Measurements from ENCODE around the gene TBC1D1. TPM values are rescaled to one million over a fixed set of nuclear protein-coding genes. Genes with fewer than 3 reads are reported as not detected.

The TBC1D1 gene
- total RNA-seq, 1 experiment from 2014 or later: 42.6 TPM

GRCh38 chr4:38049545-38050170, 158.8 kb downstream of the TBC1D1 start:
- intact Hi-C loops (cut with micrococcal nuclease; ENCODE audit: unreplicated experiment): no loop called here
- H3K4me1 ChIP-seq (ENCODE audit: insufficient read depth, low read length, poor library complexity, severe bottlenecking): peaks cover 7% of the 10 kb centered on the region
- no peak for DNase-seq (ENCODE audit: low spot score)
- no peak for TF ChIP-seq EZH2 (IDR thresholded peaks at IDR 0.05; ENCODE audit: borderline replicate concordance, low read depth, low read length, poor library complexity, severe bottlenecking)
- TF ChIP-seq, protein P1, sequence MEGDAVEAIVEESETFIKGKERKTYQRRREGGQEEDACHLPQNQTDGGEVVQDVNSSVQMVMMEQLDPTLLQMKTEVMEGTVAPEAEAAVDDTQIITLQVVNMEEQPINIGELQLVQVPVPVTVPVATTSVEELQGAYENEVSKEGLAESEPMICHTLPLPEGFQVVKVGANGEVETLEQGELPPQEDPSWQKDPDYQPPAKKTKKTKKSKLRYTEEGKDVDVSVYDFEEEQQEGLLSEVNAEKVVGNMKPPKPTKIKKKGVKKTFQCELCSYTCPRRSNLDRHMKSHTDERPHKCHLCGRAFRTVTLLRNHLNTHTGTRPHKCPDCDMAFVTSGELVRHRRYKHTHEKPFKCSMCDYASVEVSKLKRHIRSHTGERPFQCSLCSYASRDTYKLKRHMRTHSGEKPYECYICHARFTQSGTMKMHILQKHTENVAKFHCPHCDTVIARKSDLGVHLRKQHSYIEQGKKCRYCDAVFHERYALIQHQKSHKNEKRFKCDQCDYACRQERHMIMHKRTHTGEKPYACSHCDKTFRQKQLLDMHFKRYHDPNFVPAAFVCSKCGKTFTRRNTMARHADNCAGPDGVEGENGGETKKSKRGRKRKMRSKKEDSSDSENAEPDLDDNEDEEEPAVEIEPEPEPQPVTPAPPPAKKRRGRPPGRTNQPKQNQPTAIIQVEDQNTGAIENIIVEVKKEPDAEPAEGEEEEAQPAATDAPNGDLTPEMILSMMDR (conservative IDR thresholded peaks at IDR 0.05; ENCODE audit: low read depth, low read length): no peak
- no peaks in the 10 kb centered on the region for H3K27me3 ChIP-seq (replicated peaks; ENCODE audit: insufficient read depth, low read depth, low read length, poor library complexity)
- H3K4me3 ChIP-seq (ENCODE audit: low read depth, low read length, poor library complexity, severe bottlenecking): no peak overlapping the region
- H3K27ac ChIP-seq (ENCODE audit: low read depth, low read length, poor library complexity, severe bottlenecking): no peak overlapping the region
- no TSS peak for BruUV-seq (replicated peaks)
- H3K36me3 ChIP-seq (ENCODE audit: insufficient read depth, low read length, poor library complexity, severe bottlenecking): no peaks in the 10 kb centered on the region
- POLR2A ChIA-PET (ENCODE audit: low non-redundant PET): no interaction called here
- CTCF ChIA-PET: no interaction called here
- H3K9me3 ChIP-seq (ENCODE audit: low read depth, low read length, poor library complexity, severe bottlenecking): no peaks in the 10 kb centered on the region

DNA sequence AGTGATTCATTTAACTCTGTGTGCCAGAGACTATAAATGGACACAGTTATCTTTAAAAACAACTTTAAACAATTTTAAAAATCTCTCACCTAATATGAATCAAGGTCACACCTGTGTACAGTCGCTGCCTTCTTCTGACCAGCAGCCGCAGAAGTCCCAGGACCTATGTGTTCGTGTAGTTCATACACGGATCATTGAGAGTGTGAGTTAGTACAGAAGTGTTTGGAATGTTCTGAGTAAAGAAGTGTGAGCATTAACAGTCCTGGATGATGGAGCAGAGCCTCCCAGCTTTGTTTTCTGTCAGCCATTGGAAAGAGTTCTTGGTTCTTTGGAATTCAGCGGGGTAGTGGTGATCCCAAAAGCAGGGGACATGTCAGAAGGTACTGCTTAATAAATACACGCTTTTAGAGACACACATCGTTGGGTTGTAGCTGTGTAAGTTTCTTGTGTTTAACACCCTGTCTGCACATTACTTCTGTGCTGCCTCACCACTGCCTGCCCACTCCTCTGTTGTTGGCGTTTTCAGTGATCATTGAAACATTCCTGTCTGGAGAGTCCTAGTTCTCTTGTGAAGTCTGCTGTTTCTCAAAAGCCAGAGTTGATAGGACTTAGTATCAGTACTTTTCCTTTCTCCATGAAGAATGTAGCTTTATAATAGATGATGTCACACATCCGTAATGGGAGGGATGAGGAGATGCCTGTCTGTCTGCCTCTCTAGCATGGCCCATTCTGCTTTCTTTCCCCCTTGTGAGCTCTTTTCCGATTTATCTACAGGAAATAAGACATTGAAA, 159.9 kb downstream of the TBC1D1 start:
- no peaks in the 10 kb centered on the region for H3K36me3 ChIP-seq (ENCODE audit: insufficient read depth, low read length, poor library complexity, severe bottlenecking)
- H3K27ac ChIP-seq (ENCODE audit: low read depth, low read length, poor library complexity, severe bottlenecking): no peak overlapping the region
- no peaks in the 10 kb centered on the region for H3K27me3 ChIP-seq (replicated peaks; ENCODE audit: insufficient read depth, low read depth, low read length, poor library complexity)
- CTCF ChIA-PET: no interaction called here
- no TSS peak for BruUV-seq (replicated peaks)
- POLR2A ChIA-PET (ENCODE audit: low non-redundant PET): no interaction called here
- TF ChIP-seq, protein P1 (conservative IDR thresholded peaks at IDR 0.05; ENCODE audit: low read depth, low read length): no peak
- TF ChIP-seq EZH2 (IDR thresholded peaks at IDR 0.05; ENCODE audit: borderline replicate concordance, low read depth, low read length, poor library complexity, severe bottlenecking): no peak
- peaks cover 7% of the 10 kb centered on the region for H3K4me1 ChIP-seq (ENCODE audit: insufficient read depth, low read length, poor library complexity, severe bottlenecking)
- no peak for DNase-seq (ENCODE audit: low spot score)
- H3K4me3 ChIP-seq (ENCODE audit: low read depth, low read length, poor library complexity, severe bottlenecking): no peak overlapping the region
- intact Hi-C loops (cut with micrococcal nuclease; ENCODE audit: unreplicated experiment): no loop called here
- H3K9me3 ChIP-seq (ENCODE audit: low read depth, low read length, poor library complexity, severe bottlenecking): no peaks in the 10 kb centered on the region

- CTCF ChIA-PET: no interaction called here
- no peak for DNase-seq (ENCODE audit: low spot score)
- no TSS peak for BruUV-seq (replicated peaks)
- Histone ChIP-seq H3K9me3 (ENCODE audit: low read depth, low read length, poor library complexity, severe bottlenecking) (no peaks in the 10 kb centered on the region), H3K4me3 (ENCODE audit: low read depth, low read length, poor library complexity, severe bottlenecking) (no peak overlapping the region), H3K36me3 (ENCODE audit: insufficient read depth, low read length, poor library complexity, severe bottlenecking) (no peaks in the 10 kb centered on the region), H3K27ac (ENCODE audit: low read depth, low read length, poor library complexity, severe bottlenecking) (no peak overlapping the region), H3K4me1 (ENCODE audit: insufficient read depth, low read length, poor library complexity, severe bottlenecking) (no peaks in the 10 kb centered on the region), H3K27me3 (replicated peaks; ENCODE audit: insufficient read depth, low read depth, low read length, poor library complexity) (no peaks in the 10 kb centered on the region)
- POLR2A ChIA-PET (ENCODE audit: low non-redundant PET): no interaction called here
- intact Hi-C loops (cut with micrococcal nuclease; ENCODE audit: unreplicated experiment): no loop called here
- TF ChIP-seq, protein P1 (conservative IDR thresholded peaks at IDR 0.05; ENCODE audit: low read depth, low read length): no peak
- TF ChIP-seq EZH2 (IDR thresholded peaks at IDR 0.05; ENCODE audit: borderline replicate concordance, low read depth, low read length, poor library complexity, severe bottlenecking): no peak
These were observed 164.7 kb downstream of the TBC1D1 start for GRCh38 chr4:38055566-38055965.
